Cardiac muscle cell (in vitro differentiated cells and primary cell): ENCODE data around the gene ZCCHC7. TPM values are rescaled to one million over a fixed set of nuclear protein-coding genes. Genes with fewer than 3 reads are reported as not detected.
"Not testable (repeated sequence)": the region's sequence is repeated elsewhere in the genome, so short reads cannot be mapped to it uniquely, and the experiment has no call there.

Experiments used
- DNase-seq, 2 donors: peaks; one replicate each; pipeline versions ENCODE4 v3.0.0 to v3.0.0-alpha.2; 2010 to 2017; ENCODE audit warnings: low read depth in 1 of 2, low spot score in 1 of 2
- H3K27ac ChIP-seq: fragments of 200-600 bp; sonication (generic); 2 replicates; pipeline ENCODE4 v1.5.1; 2016
- H3K27me3 ChIP-seq: fragments of 200-600 bp; sonication (generic); 2 replicates; pipeline ENCODE4 v1.6.0; 2016; ENCODE audit warnings: control low read depth
- H3K36me3 ChIP-seq: fragments of 200-600 bp; sonication (generic); 2 replicates; pipeline ENCODE4 v1.5.1; 2016; ENCODE audit warnings: control low read depth
- H3K4me1 ChIP-seq: fragments of 200-600 bp; sonication (generic); 2 replicates; pipeline ENCODE4 v1.8.1; 2017; ENCODE audit warnings: low read depth, mild to moderate bottlenecking, mixed run types
- H3K4me3 ChIP-seq: fragments of 200-600 bp; sonication (generic); 2 replicates; pipeline ENCODE4 v1.5.1; 2016; ENCODE audit warnings: mild to moderate bottlenecking
- H3K9me3 ChIP-seq: fragments of 200-600 bp; sonication (generic); 2 replicates; pipeline ENCODE4 v1.5.1; 2017; ENCODE audit warnings: low read depth, mild to moderate bottlenecking, control low read depth
- polyA plus RNA-seq: library from polyadenylated mRNA; unstranded; fragments of >200 nt; fragmentation: Nextera tagmentation; extraction: Ambion mirVana; gene quantifications from 2 replicates; pipeline ENCODE4 v1.2.1, GENCODE V29; 2016
- total RNA-seq: library from RNA; depleted of rRNA; stranded (reverse); fragments of >200 nt; gene quantifications from 2 replicates; pipeline ENCODE4 v1.2.3, GENCODE V29; 2016
- TF ChIP-seq, protein P1 (sequence below): IDR thresholded peaks from 2 replicates; pipeline ENCODE4 v1.5.1; 2012; ENCODE audit warnings: low read depth, mild to moderate bottlenecking, low read length

The ZCCHC7 gene
- total and polyA plus RNA-seq, 2 experiments from 2014 or later = 15.0 to 18.8 TPM

DNA sequence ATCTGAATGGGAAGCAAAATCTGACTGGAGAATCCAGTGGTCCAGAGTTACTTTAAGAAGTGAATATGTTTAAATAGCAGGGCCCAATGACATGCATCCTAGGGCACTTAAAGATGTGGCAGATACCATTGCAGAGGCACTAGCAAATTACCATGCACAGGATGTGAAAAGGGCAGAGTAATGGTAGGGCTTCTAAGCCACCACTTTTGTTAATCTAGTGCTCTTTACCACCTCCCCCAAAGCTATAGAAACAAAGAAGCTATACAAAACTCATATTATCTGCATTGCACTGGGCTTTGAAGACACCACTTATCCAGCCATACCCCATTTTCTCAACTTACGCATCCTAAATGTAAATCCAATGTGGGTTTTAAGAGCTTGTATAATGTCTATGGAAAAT is 81.2 kb downstream of the ZCCHC7 start:
- DNase-seq = no peak
- TF ChIP-seq, protein P1, sequence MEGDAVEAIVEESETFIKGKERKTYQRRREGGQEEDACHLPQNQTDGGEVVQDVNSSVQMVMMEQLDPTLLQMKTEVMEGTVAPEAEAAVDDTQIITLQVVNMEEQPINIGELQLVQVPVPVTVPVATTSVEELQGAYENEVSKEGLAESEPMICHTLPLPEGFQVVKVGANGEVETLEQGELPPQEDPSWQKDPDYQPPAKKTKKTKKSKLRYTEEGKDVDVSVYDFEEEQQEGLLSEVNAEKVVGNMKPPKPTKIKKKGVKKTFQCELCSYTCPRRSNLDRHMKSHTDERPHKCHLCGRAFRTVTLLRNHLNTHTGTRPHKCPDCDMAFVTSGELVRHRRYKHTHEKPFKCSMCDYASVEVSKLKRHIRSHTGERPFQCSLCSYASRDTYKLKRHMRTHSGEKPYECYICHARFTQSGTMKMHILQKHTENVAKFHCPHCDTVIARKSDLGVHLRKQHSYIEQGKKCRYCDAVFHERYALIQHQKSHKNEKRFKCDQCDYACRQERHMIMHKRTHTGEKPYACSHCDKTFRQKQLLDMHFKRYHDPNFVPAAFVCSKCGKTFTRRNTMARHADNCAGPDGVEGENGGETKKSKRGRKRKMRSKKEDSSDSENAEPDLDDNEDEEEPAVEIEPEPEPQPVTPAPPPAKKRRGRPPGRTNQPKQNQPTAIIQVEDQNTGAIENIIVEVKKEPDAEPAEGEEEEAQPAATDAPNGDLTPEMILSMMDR = no peak
- H3K27ac ChIP-seq = peak overlapping the region; percentile 5
- no peaks in the 10 kb centered on the region for H3K36me3 ChIP-seq
- peaks cover 46% of the 10 kb centered on the region for H3K4me1 ChIP-seq
- no peak overlapping the region for H3K4me3 ChIP-seq
- H3K9me3 ChIP-seq = no peaks in the 10 kb centered on the region
- H3K27me3 ChIP-seq = no peaks in the 10 kb centered on the region

DNA sequence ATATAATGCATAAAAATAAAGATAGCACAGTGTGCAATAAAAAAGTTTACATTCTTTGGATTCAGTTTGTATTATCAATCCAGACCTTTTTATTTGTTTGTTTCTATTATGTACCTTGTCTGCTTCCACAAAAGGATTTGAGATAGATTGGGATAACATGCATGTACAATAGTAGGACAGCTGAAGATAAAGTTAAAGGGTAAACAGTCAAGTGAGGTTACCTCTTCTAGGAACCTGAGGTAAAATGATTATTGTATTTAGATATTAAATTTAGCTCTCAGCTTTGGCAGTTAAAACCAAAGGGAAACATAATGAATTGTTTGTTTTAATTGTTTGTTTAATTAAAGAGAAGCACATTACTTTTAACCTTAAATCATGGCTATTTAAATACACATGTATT is 81.7 kb downstream of the ZCCHC7 start:
- Histone ChIP-seq H3K4me3 (no peak overlapping the region), H3K4me1 (peaks cover 41% of the 10 kb centered on the region), H3K36me3 (no peaks in the 10 kb centered on the region), H3K27me3 (no peaks in the 10 kb centered on the region), H3K27ac (peak overlapping the region; percentile 5), H3K9me3 (no peaks in the 10 kb centered on the region)
- TF ChIP-seq, protein P1 = no peak
- DNase-seq = no peak

DNA sequence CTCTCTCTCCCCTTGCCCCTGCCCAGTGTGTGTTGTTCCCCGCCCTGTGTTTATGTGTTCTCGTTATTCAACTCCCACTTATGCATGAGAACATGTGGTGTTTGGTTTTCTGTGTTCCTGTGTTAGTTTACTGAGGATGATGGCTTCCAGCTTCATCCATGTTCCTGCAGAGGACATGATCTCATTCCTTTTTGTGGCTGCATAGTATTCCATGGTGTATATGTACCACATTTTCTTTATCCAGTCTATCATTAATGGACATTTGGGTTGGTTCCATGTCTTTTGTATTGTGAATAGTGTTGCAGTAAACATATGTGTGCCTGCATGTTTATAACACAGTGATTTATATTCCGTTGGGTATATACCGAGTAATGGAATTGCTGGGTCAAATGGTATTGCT is 83.1 kb downstream of the ZCCHC7 start:
- H3K4me1 ChIP-seq = peaks cover 27% of the 10 kb centered on the region
- not testable (repeated sequence) for DNase-seq, H3K4me3 ChIP-seq, H3K36me3 ChIP-seq, H3K27me3 ChIP-seq, H3K9me3 ChIP-seq, H3K27ac ChIP-seq

DNA sequence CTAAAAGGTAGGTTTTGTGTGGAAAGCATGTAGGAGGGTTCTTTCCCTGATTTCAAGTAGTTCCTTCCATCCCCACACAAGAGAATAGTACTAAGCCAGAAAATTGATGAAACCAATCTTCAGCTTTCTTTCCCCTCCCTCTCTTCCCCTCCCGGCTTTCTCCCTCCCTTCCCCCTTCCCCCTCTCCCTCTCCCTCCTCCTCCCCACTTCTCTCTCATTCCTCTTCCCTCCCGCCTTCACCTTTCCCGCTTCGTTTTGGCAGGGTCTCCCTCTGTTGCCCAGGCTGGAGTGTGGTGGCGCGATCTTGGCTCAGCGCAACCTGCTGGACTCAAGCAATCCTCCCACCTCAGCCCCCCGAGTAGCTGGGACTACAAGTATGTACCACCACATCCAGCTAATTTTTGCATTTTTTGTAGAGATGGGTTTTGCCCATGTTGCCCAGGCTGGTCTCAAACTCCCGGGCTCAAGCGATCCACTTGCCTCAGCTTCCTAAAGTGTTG is 85.8 kb downstream of the ZCCHC7 start:
- Histone ChIP-seq H3K9me3 (no peaks in the 10 kb centered on the region), H3K27me3 (no peaks in the 10 kb centered on the region), H3K36me3 (no peaks in the 10 kb centered on the region), H3K4me1 (peaks cover 29% of the 10 kb centered on the region), H3K27ac (no peak overlapping the region), H3K4me3 (no peak overlapping the region)
- DNase-seq = no peak
- TF ChIP-seq, protein P1 = no peak

DNA sequence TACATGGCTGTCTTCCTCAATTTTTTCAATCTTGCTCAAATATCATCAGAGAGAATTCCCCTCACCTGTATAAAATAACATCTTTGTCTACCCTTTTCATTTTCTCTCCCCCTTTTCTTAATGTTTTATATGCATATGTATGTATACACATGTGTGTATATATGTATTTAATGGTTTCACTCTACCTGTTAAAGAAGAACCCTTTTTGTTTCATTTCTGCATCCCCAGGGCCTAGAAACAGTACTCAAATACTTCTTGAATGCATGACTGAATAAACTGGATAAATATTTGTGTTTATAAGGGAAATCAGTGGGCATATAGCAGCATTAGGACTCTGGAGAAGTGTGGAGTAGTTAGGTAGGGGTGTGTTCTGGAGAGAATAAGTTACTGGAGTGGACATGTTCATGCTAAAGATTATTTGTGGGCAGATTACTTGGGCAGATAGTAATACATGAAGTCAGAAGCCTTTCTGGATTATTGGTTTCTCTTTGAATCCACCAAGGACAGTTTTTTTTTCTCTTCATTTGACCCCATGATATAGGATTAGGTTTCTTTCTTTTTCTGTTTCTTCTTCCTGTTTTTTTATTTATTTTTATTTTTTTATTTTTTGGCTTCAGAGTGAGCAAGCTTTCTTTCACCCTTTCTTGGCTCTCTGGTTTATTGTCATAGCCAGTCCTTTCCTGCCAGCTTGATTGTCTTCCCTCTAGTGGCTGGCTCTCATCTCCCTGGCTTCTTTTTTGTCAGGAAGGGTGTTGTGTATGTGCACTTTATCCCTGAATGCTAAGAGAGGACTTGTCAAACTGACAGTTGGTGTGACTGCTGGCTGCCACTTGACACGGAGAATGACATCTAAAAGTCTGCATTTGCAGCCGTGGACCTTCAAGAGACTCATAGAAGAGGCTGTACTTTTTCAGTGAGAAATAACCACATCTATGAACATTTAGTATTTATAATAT is 89.3 kb downstream of the ZCCHC7 start:
- Histone ChIP-seq H3K4me3 (no peak overlapping the region), H3K27me3 (no peaks in the 10 kb centered on the region), H3K4me1 (peaks cover 18% of the 10 kb centered on the region), H3K9me3 (no peaks in the 10 kb centered on the region), H3K27ac (peak overlapping the region; percentile 83), H3K36me3 (no peaks in the 10 kb centered on the region)
- DNase-seq = peak in 1 of 2 donors; percentile 12
- TF ChIP-seq, protein P1 = peak; percentile 22
